Measurements from ENCODE around the gene FNIP2. TPM values are rescaled to one million over a fixed set of nuclear protein-coding genes. Genes with fewer than 3 reads are reported as not detected.

FNIP2 gene
- total RNA-seq, 2 donors from 2014 or later, result 17.5 to 35.6 TPM

DNA sequence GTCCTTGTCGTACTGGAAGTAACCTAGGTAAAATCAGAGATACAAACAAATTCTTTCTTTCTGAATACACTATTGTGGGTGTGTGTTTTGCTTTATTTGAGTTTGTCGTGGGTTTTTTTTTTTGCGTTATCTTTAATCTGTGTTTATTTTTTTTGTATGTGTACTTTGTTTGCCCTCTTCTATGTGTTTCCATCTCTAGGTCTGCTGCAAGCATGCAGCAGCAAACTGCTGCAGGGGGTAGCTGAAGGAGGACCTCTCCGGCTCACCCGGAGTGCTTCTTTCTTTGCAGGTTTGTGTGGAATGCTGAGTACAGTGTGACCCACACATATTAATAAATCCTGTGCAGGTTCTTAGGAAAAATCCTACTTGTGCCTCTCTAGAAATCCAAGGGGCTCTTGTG is 64.8 kb downstream of the FNIP2 start:
- Mint-ChIP-seq H3K4me1 (ENCODE audit: low read depth in 2 of 2) (peaks cover 15 to 19% of the 10 kb centered on the region in 2 donors), H3K36me3 (peaks cover 33% of the 10 kb centered on the region), H3K9me3 (no peaks in the 10 kb centered on the region), H3K27ac (no peak overlapping the region), H3K27me3 (no peaks in the 10 kb centered on the region), H3K4me3 (no peak overlapping the region)
- DNase-seq (ENCODE audit: low spot score) (no peak), ATAC-seq (no peak)

GRCh38 chr4:158835226-158836001 is 66.6 kb downstream of the FNIP2 start:
- H3K36me3 Mint-ChIP-seq, result peaks cover 27% of the 10 kb centered on the region
- H3K27ac Mint-ChIP-seq, result no peak overlapping the region
- H3K9me3 Mint-ChIP-seq, result no peaks in the 10 kb centered on the region

DNA sequence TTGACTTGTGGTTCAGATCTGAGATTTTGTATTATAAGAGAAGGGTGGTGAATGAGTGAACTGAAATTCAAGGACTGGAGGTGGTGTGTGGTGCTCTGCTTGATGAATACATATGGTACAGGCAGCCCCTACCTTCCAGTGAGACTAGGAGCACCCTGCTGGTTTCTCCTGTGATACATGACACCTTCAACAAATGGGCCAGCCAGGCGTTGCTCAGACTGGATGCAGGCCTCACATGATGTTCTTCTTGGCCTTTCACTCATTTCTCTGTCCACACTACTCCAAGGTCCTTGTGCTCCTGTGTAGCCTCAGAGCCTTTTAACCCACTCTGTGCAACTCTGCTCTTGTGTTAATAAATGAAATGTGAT is 67.2 kb downstream of the FNIP2 start:
- H3K4me1 Mint-ChIP-seq (ENCODE audit: low read depth in 2 of 2), result peaks cover 19 to 21% of the 10 kb centered on the region in 2 donors
- ATAC-seq (no peak), DNase-seq (ENCODE audit: low spot score) (no peak)
- H3K4me3 Mint-ChIP-seq, result no peak overlapping the region
- H3K27ac Mint-ChIP-seq, result no peak overlapping the region
- no peaks in the 10 kb centered on the region for H3K27me3 Mint-ChIP-seq
- H3K9me3 Mint-ChIP-seq, result no peaks in the 10 kb centered on the region
- peaks cover 21% of the 10 kb centered on the region for H3K36me3 Mint-ChIP-seq

More at GRCh38 chr4:158835226-158836001, 66.6 kb downstream of the FNIP2 start:
- Mint-ChIP-seq H3K4me3 (no peak overlapping the region), H3K4me1 (ENCODE audit: low read depth in 2 of 2) (peaks cover 19 to 21% of the 10 kb centered on the region in 2 donors), H3K27me3 (no peaks in the 10 kb centered on the region)
- DNase-seq (ENCODE audit: low spot score) (no peak), ATAC-seq (no peak)

DNA sequence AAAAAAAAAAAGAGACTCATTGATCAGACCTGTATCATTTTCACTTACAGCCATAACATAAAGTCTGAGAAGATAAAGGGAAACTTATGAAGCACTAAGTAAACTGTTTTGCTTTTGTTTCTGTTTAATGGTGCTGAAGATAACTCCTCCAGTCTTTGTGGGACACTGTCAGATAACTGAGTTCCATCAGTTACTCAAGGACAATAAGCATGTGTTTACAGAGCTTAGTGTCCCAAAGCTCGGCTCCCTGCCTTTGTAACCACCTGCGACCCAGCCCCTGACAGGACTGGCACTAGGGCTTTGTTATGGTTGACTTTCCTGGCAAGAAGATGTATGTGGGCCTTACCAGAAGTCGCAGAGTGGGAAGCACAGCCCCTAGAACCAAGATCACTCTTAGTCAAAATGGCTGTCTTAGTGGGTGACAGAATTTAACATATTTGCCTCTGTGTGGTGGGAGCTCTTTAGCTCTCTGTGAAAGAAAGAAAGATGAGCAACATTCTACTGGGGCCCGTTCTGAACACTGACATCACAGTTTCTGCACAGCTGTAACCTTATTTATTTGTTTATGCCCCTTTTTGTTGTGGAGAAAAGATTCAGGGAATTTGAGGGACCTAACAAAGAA is 68.1 kb downstream of the FNIP2 start:
- Mint-ChIP-seq H3K27ac (peak overlapping the region; percentile 31 to 62), H3K36me3 (peaks cover 19% of the 10 kb centered on the region), H3K27me3 (no peaks in the 10 kb centered on the region), H3K4me1 (ENCODE audit: low read depth in 2 of 2) (peaks cover 19 to 21% of the 10 kb centered on the region in 2 donors), H3K9me3 (no peaks in the 10 kb centered on the region), H3K4me3 (peak overlapping the region; percentile 36)
- ATAC-seq, result peak in 1 of 2 donors; percentile 38
- no peak for DNase-seq (ENCODE audit: low spot score)

GRCh38 chr4:158837527-158838141 is 68.8 kb downstream of the FNIP2 start:
- H3K9me3 Mint-ChIP-seq, result no peaks in the 10 kb centered on the region
- H3K4me3 Mint-ChIP-seq, result peak overlapping the region; percentile 36
- peak overlapping the region; percentile 31 to 62 for H3K27ac Mint-ChIP-seq
- H3K4me1 Mint-ChIP-seq (ENCODE audit: low read depth in 2 of 2), result peaks cover 19 to 21% of the 10 kb centered on the region in 2 donors
- no peak for ATAC-seq
- H3K36me3 Mint-ChIP-seq, result peaks cover 19% of the 10 kb centered on the region
- H3K27me3 Mint-ChIP-seq, result no peaks in the 10 kb centered on the region
- no peak for DNase-seq (ENCODE audit: low spot score)

DNA sequence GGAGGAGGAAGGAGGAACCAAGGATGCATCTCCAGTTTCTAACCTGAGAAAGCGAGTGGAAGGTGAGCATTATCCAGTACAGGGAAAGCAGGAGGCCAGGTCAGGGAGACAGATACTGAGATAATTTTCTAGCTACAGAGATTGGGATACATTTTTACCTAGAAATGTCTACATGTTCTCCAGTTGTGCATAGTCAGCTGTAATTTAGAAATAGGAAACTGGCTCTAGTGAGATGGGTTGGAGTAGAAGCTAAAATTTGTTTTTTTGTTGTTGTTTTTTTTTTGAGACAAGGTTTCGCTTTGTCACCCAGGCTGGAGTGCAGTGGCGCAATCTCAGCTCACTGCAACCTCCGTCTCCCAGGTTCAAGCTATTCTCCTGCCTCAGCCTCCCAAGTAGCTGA is 71.3 kb downstream of the FNIP2 start:
- Mint-ChIP-seq H3K27ac (no peak overlapping the region), H3K4me1 (ENCODE audit: low read depth in 2 of 2) (peaks cover 19 to 21% of the 10 kb centered on the region in 2 donors), H3K9me3 (no peaks in the 10 kb centered on the region), H3K4me3 (no peak overlapping the region), H3K36me3 (peaks cover 6% of the 10 kb centered on the region), H3K27me3 (no peaks in the 10 kb centered on the region)
- no peak for ATAC-seq
- DNase-seq (ENCODE audit: low spot score), result no peak

- ATAC-seq (no peak), DNase-seq (ENCODE audit: low spot score) (no peak)
- no peaks in the 10 kb centered on the region for H3K27me3 Mint-ChIP-seq
- no peaks in the 10 kb centered on the region for H3K9me3 Mint-ChIP-seq
- H3K4me3 Mint-ChIP-seq, result no peak overlapping the region
- peaks cover 6% of the 10 kb centered on the region for H3K36me3 Mint-ChIP-seq
- H3K27ac Mint-ChIP-seq, result no peak overlapping the region
- H3K4me1 Mint-ChIP-seq (ENCODE audit: low read depth in 2 of 2), result peaks cover 19 to 21% of the 10 kb centered on the region in 2 donors
These were observed 72.7 kb downstream of the FNIP2 start for GRCh38 chr4:158841540-158841939.

DNA sequence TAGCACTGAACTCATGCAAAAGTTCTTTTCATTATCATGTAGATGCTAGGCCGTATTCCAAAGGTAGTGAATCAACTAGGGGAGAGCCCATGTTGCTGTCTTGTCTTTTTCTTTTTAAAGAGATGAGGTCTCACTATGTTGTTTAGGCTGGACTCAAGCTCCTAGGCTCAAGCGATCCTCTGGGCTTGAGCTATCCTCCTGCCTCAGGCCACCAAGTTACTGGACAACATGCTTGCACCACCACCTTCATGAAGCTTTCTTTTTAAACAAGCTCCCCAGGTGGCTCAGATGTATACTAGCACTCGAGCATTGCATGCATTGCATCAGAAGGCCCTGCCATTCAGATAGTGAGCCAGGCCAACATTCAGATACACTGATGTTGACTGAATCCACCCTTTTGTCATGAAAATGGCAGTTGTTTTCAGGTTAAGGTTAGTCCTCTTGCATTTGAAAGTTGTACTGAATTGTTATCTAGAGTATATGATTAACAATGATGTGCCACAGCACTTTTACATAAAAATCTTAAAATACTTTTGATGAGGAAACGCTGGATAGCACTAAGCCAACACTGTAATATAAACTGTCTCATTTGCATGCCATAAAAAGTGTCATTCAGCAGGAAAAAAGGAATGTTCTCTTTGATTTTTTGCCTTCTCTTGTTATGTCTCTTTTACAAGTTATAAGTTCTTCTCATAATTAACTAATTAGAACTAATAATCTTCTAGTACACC is 76.7 kb downstream of the FNIP2 start:
- peaks cover 15 to 17% of the 10 kb centered on the region in 2 donors for H3K4me1 Mint-ChIP-seq (ENCODE audit: low read depth in 2 of 2)
- no peaks in the 10 kb centered on the region for H3K9me3 Mint-ChIP-seq
- H3K4me3 Mint-ChIP-seq, result no peak overlapping the region
- H3K36me3 Mint-ChIP-seq, result no peaks in the 10 kb centered on the region
- no peak overlapping the region for H3K27ac Mint-ChIP-seq
- no peaks in the 10 kb centered on the region for H3K27me3 Mint-ChIP-seq
- no peak for DNase-seq (ENCODE audit: low spot score)
- ATAC-seq, result no peak

DNA sequence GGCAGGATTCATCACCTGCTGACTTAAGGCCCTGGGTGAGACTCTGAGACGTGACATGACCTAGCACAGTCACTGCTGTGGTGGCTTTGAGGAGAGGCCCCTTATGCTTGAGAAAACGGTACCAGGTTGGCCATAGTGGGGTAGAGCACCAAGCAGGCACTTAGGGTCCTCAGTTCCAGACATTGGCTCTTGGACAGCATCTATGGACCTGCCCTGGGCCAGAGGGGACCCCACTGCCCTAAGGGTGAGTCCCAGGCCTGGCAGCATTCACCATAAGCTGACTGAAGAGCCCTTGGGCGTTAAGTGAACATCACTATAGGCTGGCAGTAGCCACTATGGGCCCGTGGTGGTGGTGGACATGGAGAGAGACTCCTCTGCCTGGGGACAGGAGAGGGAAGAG is 78.7 kb downstream of the FNIP2 start:
- ATAC-seq (peak in 1 of 2 donors; percentile 20), DNase-seq (ENCODE audit: low spot score) (no peak)
- H3K4me1 Mint-ChIP-seq (ENCODE audit: low read depth in 2 of 2), result peaks cover 19 to 21% of the 10 kb centered on the region in 2 donors
- H3K36me3 Mint-ChIP-seq, result no peaks in the 10 kb centered on the region
- no peak overlapping the region for H3K27ac Mint-ChIP-seq
- no peaks in the 10 kb centered on the region for H3K27me3 Mint-ChIP-seq
- H3K9me3 Mint-ChIP-seq, result no peaks in the 10 kb centered on the region
- no peak overlapping the region for H3K4me3 Mint-ChIP-seq

DNA sequence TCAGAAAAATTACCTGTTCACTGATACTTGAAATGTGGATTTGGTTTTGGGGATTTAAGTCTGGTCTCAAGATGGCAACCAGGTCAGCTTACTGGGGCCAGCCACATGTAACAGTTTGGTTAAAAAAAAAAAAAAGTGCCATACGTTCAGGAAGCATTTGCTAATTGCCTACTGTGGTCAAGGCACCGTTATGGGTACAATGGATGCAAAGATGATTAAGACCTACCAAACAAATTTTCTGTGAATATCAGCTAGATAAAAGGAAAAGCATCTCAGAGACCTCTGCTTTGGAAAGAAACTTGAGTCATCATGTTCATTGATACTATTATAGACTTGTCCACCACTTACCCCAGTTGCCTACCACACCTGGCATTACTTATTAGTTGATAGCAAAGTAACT is 80.9 kb downstream of the FNIP2 start:
- DNase-seq (ENCODE audit: low spot score), result no peak
- H3K4me1 Mint-ChIP-seq (ENCODE audit: low read depth in 2 of 2), result peaks cover 19 to 21% of the 10 kb centered on the region in 2 donors
- no peaks in the 10 kb centered on the region for H3K27me3 Mint-ChIP-seq
- no peak overlapping the region for H3K4me3 Mint-ChIP-seq
- H3K9me3 Mint-ChIP-seq, result no peaks in the 10 kb centered on the region
- peak; percentile 36 to 51 for ATAC-seq
- H3K36me3 Mint-ChIP-seq, result no peaks in the 10 kb centered on the region
- peak overlapping the region in 1 of 2 donors; percentile 42 for H3K27ac Mint-ChIP-seq

- H3K4me3 Mint-ChIP-seq, result no peak overlapping the region
- no peaks in the 10 kb centered on the region for H3K27me3 Mint-ChIP-seq
- peaks cover 19 to 21% of the 10 kb centered on the region in 2 donors for H3K4me1 Mint-ChIP-seq (ENCODE audit: low read depth in 2 of 2)
- H3K9me3 Mint-ChIP-seq, result no peaks in the 10 kb centered on the region
- ATAC-seq, result no peak
- no peak for DNase-seq (ENCODE audit: low spot score)
- H3K36me3 Mint-ChIP-seq, result no peaks in the 10 kb centered on the region
- H3K27ac Mint-ChIP-seq, result no peak overlapping the region
These were observed 81.5 kb downstream of the FNIP2 start for GRCh38 chr4:158850371-158850770.

DNA sequence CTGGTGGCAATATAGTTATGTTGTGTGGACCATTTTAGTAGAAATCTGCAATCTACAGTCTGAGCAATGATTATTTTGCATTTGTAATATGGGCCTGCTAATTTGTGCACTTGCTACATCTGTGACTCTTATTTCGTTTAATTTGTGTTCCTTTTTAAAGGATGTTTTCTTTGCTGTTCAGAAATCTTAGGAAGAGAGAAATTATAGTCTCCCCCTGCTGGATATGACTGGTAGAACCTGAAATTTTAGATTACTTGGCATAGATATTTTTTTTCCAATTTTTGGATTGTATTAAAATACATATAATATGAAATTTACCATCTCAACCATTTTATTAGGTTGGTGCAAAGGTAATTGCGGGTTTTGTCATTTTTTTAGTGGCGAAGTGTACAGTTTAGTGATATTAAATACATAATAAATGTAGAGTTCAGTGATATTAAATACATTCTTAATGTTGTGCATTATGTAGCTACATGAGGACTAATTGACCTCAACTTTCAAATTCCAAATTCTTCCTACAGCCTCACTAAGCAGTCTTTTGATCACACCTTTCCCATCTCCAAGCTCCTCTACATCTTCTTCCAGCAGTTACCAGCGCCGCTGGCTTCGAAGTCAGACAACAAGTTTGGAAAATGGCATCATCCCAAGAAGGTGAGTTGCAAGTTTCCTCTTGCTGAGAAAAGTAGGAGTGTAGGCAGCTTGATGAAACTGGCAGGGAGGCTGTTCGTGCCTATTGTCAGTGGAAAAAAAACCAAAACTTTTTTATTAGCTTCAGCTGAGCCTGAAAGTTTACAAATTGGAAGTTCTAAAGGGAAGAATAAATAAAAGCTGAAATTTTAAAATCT is 82.2 kb downstream of the FNIP2 start:
- Mint-ChIP-seq H3K4me3 (no peak overlapping the region), H3K4me1 (ENCODE audit: low read depth in 2 of 2) (peaks cover 19 to 21% of the 10 kb centered on the region in 2 donors), H3K36me3 (no peaks in the 10 kb centered on the region), H3K27ac (no peak overlapping the region), H3K27me3 (no peaks in the 10 kb centered on the region), H3K9me3 (no peaks in the 10 kb centered on the region)
- DNase-seq (ENCODE audit: low spot score) (no peak), ATAC-seq (no peak)

DNA sequence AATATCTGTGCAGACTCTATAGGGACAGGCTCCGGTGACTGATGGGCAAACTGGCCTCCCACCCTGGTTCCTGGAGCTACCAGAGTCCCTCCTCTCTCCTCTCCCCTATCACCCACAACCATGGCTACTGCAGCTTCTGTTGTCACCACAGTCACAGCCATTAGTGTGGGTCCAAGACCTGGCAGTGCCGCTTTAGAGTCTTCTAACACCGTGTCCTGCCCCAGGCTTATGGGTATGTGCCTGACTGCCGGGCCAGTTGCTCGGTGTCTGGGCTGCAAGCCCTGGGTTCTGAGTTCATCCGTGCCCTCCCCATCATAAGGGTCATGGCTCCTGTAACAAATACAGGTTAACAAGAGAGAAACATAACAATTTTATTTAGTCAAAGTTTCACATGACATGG is 85.4 kb downstream of the FNIP2 start:
- H3K27ac Mint-ChIP-seq, result no peak overlapping the region

More for the DNA sequence above, 85.4 kb downstream of the FNIP2 start:
- no peak for DNase-seq (ENCODE audit: low spot score)
- H3K4me1 Mint-ChIP-seq (ENCODE audit: low read depth in 2 of 2), result peaks cover 15 to 17% of the 10 kb centered on the region in 2 donors
- H3K9me3 Mint-ChIP-seq, result no peaks in the 10 kb centered on the region
- H3K27me3 Mint-ChIP-seq, result no peaks in the 10 kb centered on the region
- H3K4me3 Mint-ChIP-seq, result no peak overlapping the region
- ATAC-seq, result no peak
- H3K36me3 Mint-ChIP-seq, result no peaks in the 10 kb centered on the region
